Stimulated activated CD4-positive, alpha-beta T cell treated with anti-CD3 and anti-CD28 coated beads, Interleukin-15, amount 100 ng/mL, for 48 hours (primary cell): ENCODE measurements around the gene HS1BP3.
A peak's percentile ranks its signal among the peaks of the same experiment; 100 is the strongest.

ENCODE experiments used
- DNase-seq, 2 donors: peaks; one replicate each; pipeline ENCODE4 v3.0.0-alpha.2; 2020; ENCODE audit warnings: low read depth in 2 of 2

HS1BP3 gene

GRCh38 chr2:20645761-20646160 lies 5.1 kb downstream of the HS1BP3 start:
- DNase-seq = no peak

- no peak for DNase-seq
These were observed 5.6 kb downstream of the HS1BP3 start for GRCh38 chr2:20645301-20645701.

- DNase-seq = no peak
These were observed 7.1 kb downstream of the HS1BP3 start for GRCh38 chr2:20643826-20644225.

GRCh38 chr2:20643060-20643459 lies 7.8 kb downstream of the HS1BP3 start:
- DNase-seq = no peak

- peak; percentile 45 to 64 for DNase-seq
These were observed 8.6 kb downstream of the HS1BP3 start for GRCh38 chr2:20642055-20642971.

GRCh38 chr2:20641123-20641985 lies 9.5 kb downstream of the HS1BP3 start:
- no peak for DNase-seq

GRCh38 chr2:20640411-20641122 lies 10.3 kb downstream of the HS1BP3 start:
- DNase-seq = no peak

GRCh38 chr2:20638646-20639430 lies 12.1 kb downstream of the HS1BP3 start:
- DNase-seq = no peak

- no peak for DNase-seq
These were observed 12.9 kb downstream of the HS1BP3 start for GRCh38 chr2:20638014-20638413.

GRCh38 chr2:20637147-20637546 lies 13.8 kb downstream of the HS1BP3 start:
- no peak for DNase-seq

GRCh38 chr2:20635675-20636584 lies 15.0 kb downstream of the HS1BP3 start:
- DNase-seq = peak; percentile 25 to 47

- no peak for DNase-seq
These were observed 15.8 kb downstream of the HS1BP3 start for GRCh38 chr2:20635113-20635510.

GRCh38 chr2:20634507-20635112 lies 16.3 kb downstream of the HS1BP3 start:
- no peak for DNase-seq

- no peak for DNase-seq
These were observed 16.9 kb downstream of the HS1BP3 start for GRCh38 chr2:20633794-20634506.

- DNase-seq = no peak
These were observed 17.9 kb downstream of the HS1BP3 start for GRCh38 chr2:20633001-20633400.

- DNase-seq = no peak
These were observed 18.4 kb downstream of the HS1BP3 start for GRCh38 chr2:20632446-20632990.

- no peak for DNase-seq
These were observed 19.1 kb downstream of the HS1BP3 start for GRCh38 chr2:20631617-20632307.

GRCh38 chr2:20630967-20631366 lies 19.9 kb downstream of the HS1BP3 start:
- DNase-seq = no peak
